H9 (cell line): ENCODE data around the gene ATAD3B. TPM values are rescaled to one million over a fixed set of nuclear protein-coding genes. Genes with fewer than 3 reads are reported as not detected.

Experiments used
- DNase-seq: peaks from one replicate; pipeline ENCODE4 v3.0.0-alpha.2; 2017
- H2AFZ ChIP-seq: one replicate; pipeline ENCODE4 v1.6.1; 2013; ENCODE audit warnings: mild to moderate bottlenecking, low read length, control low read depth, moderate library complexity
- H2AK5ac ChIP-seq: 2 replicates; pipeline ENCODE4 v1.6.1; 2013; ENCODE audit warnings: low read length, control low read depth, mixed read lengths; ENCODE audit not compliant: insufficient read length
- H2BK120ac ChIP-seq: one replicate; pipeline ENCODE4 v1.6.1; 2013; ENCODE audit warnings: low read depth, mild to moderate bottlenecking, low read length, control low read depth, inconsistent platforms; ENCODE audit not compliant: poor library complexity, severe bottlenecking
- H2BK12ac ChIP-seq: 2 replicates; pipeline ENCODE4 v1.6.1; 2013; ENCODE audit warnings: low read length, control low read depth, mixed read lengths, low read depth; ENCODE audit not compliant: insufficient read length
- H2BK15ac ChIP-seq: 2 replicates; pipeline ENCODE4 v1.6.1; 2013; ENCODE audit warnings: low read depth, low read length, control low read depth
- H2BK20ac ChIP-seq: one replicate; pipeline ENCODE4 v1.6.1; 2013; ENCODE audit warnings: low read depth, mild to moderate bottlenecking, low read length, control low read depth, inconsistent platforms; ENCODE audit not compliant: poor library complexity, severe bottlenecking
- H2BK5ac ChIP-seq: 2 replicates; pipeline ENCODE4 v1.6.1; 2013; ENCODE audit warnings: low read length, control low read depth, mixed read lengths; ENCODE audit not compliant: insufficient read length
- H3K14ac ChIP-seq: 2 replicates; pipeline ENCODE4 v1.6.1; 2013; ENCODE audit warnings: low read length, control low read depth; ENCODE audit not compliant: insufficient read depth
- H3K18ac ChIP-seq: 2 replicates; pipeline ENCODE4 v1.6.1; 2013; ENCODE audit warnings: low read depth, mild to moderate bottlenecking, mixed read lengths, low read length, control low read depth; ENCODE audit not compliant: insufficient read length
- H3K23ac ChIP-seq: 2 replicates; pipeline ENCODE4 v1.6.1; 2013; ENCODE audit warnings: low read length, control low read depth, mixed read lengths, low read depth; ENCODE audit not compliant: insufficient read length
- H3K23me2 ChIP-seq: 2 replicates; pipeline ENCODE4 v1.6.1; 2013; ENCODE audit warnings: low read depth, mild to moderate bottlenecking, mixed read lengths, low read length, control low read depth; ENCODE audit not compliant: insufficient read length, poor library complexity, severe bottlenecking
- H3K27ac ChIP-seq: 2 replicates; pipeline ENCODE4 v1.5.1; 2013; ENCODE audit warnings: low read length, control low read depth, mixed read lengths, low read depth; ENCODE audit not compliant: insufficient read length
- H3K27me3 ChIP-seq: 2 replicates; pipeline ENCODE4 v1.6.1; 2013; ENCODE audit warnings: low read length, control low read depth, inconsistent platforms; ENCODE audit not compliant: insufficient read depth
- H3K4ac ChIP-seq: 2 replicates; pipeline ENCODE4 v1.6.1; 2013; ENCODE audit warnings: low read depth, mild to moderate bottlenecking, control low read depth, inconsistent platforms, low read length, moderate library complexity
- H3K4me1 ChIP-seq: 2 replicates; pipeline ENCODE4 v1.6.1; 2013; ENCODE audit warnings: low read length, control low read depth, inconsistent platforms; ENCODE audit not compliant: insufficient read depth
- H3K4me2 ChIP-seq: 2 replicates; pipeline ENCODE4 v1.6.1; 2013; ENCODE audit warnings: low read length, control low read depth, mixed read lengths; ENCODE audit not compliant: insufficient read length, insufficient read depth
- H3K56ac ChIP-seq: 2 replicates; pipeline ENCODE4 v1.6.1; 2013; ENCODE audit warnings: low read depth, mild to moderate bottlenecking, mixed read lengths, low read length, control low read depth; ENCODE audit not compliant: insufficient read length
- H3K79me1 ChIP-seq: 2 replicates; pipeline ENCODE4 v1.6.1; 2013; ENCODE audit warnings: low read depth, mild to moderate bottlenecking, moderate library complexity, low read length, control low read depth, inconsistent platforms; ENCODE audit not compliant: insufficient read depth, poor library complexity, severe bottlenecking
- H3K79me2 ChIP-seq: 2 replicates; pipeline ENCODE4 v1.6.1; 2013; ENCODE audit warnings: low read length, control low read depth, inconsistent platforms; ENCODE audit not compliant: insufficient read depth
- H3K9ac ChIP-seq: 2 replicates; pipeline ENCODE4 v1.6.1; 2013; ENCODE audit warnings: low read length, control low read depth, mixed read lengths; ENCODE audit not compliant: insufficient read length; ENCODE audit errors: extremely low read depth
- H3K9me3 ChIP-seq: one replicate; pipeline ENCODE4 v1.6.1; 2013; ENCODE audit warnings: low read depth, low read length, inconsistent platforms; ENCODE audit not compliant: control insufficient read depth
- H3T11ph ChIP-seq: one replicate; pipeline ENCODE4 v1.6.1; 2013; ENCODE audit warnings: mild to moderate bottlenecking, low read length, control low read depth, inconsistent platforms
- H4K20me1 ChIP-seq: one replicate; pipeline ENCODE4 v1.6.1; 2013; ENCODE audit not compliant: control insufficient read depth, insufficient read length, insufficient read depth
- H4K5ac ChIP-seq: 2 replicates; pipeline ENCODE4 v1.6.1; 2013; ENCODE audit warnings: low read depth, mild to moderate bottlenecking, mixed read lengths, low read length, control low read depth; ENCODE audit not compliant: insufficient read length
- H4K8ac ChIP-seq: replicated peaks from 2 replicates; pipeline ENCODE4 v1.6.1; 2013; ENCODE audit warnings: low read length, control low read depth, mixed read lengths, low read depth; ENCODE audit not compliant: insufficient read length
- H4K91ac ChIP-seq: 2 replicates; pipeline ENCODE4 v1.6.1; 2013; ENCODE audit warnings: low read depth, mild to moderate bottlenecking, moderate library complexity, mixed read lengths, low read length, control low read depth; ENCODE audit not compliant: insufficient read length
- H3K27ac Mint-ChIP-seq, 3 experiments: 2 replicates in 2 of 3; 3 replicates in 1 of 3; pipeline ENCODE4 v1.8.0; 2020 to 2021; ENCODE audit warnings: mixed read lengths in 3 of 3, mild to moderate bottlenecking in 1 of 3, moderate library complexity in 1 of 3
- H3K27me3 Mint-ChIP-seq: 2 replicates; pipeline ENCODE4 v1.8.0; 2021; ENCODE audit warnings: low read depth, mild to moderate bottlenecking, moderate library complexity, mixed read lengths
- H3K36me3 Mint-ChIP-seq, 3 experiments: 2 replicates in 2 of 3; 3 replicates in 1 of 3; pipeline ENCODE4 v1.8.0; 2020 to 2021; ENCODE audit warnings: low read depth in 3 of 3, mixed read lengths in 3 of 3; ENCODE audit not compliant: insufficient read depth in 1 of 3
- H3K4me1 Mint-ChIP-seq, 2 experiments: 2 replicates each; pipeline ENCODE4 v1.8.0; 2020; ENCODE audit warnings: mixed read lengths in 2 of 2
- H3K4me3 Mint-ChIP-seq, 2 experiments: 2 replicates in 1 of 2; 3 replicates in 1 of 2; pipeline ENCODE4 v1.8.0; 2020 to 2021; ENCODE audit warnings: mild to moderate bottlenecking in 2 of 2, mixed read lengths in 2 of 2, moderate library complexity in 1 of 2
- H3K9me3 Mint-ChIP-seq, 2 experiments: 2 replicates in 1 of 2; 3 replicates in 1 of 2; pipeline ENCODE4 v1.8.0; 2020; ENCODE audit warnings: mild to moderate bottlenecking in 2 of 2, mixed read lengths in 2 of 2, moderate library complexity in 1 of 2
- CTCF ChIP-seq: fragments of 200-600 bp; sonication (generic); conservative IDR thresholded peaks from 3 replicates; pipeline ENCODE4 v1.8.0; 2021; ENCODE audit warnings: antibody characterized with exemption, mild to moderate bottlenecking
- WGBS: extraction: QIAGEN DNeasy Blood & Tissue Kit; methylation state at CpG from one replicate; pipeline ENCODE4 v1.1.7; 2013; ENCODE audit warnings: missing lambda C conversion rate, low lambda C conversion rate, mixed read lengths; ENCODE audit not compliant: insufficient read length; ENCODE audit errors: extremely low coverage; 5-methylcytosine and 5-hydroxymethylcytosine counted together
- total RNA-seq: library from RNA; stranded (reverse); gene quantifications from 2 replicates; pipeline ENCODE4 v1.2.1, GENCODE V29; 2021

Gene ATAD3B
- total RNA-seq, 1 experiment from 2014 or later = 78.6 TPM

- DNase-seq = no peak
- no peaks in the 10 kb centered on the region for H3K27me3 ChIP-seq
- H3K4me2 ChIP-seq = peak overlapping the region; percentile 45
- no peak overlapping the region for H4K5ac ChIP-seq
- H3K9me3 Mint-ChIP-seq = no peaks in the 10 kb centered on the region
- no peak overlapping the region for H4K8ac ChIP-seq
- peak overlapping the region; percentile 78 to 87 for H3K4me3 Mint-ChIP-seq
- H2AK5ac ChIP-seq = no peak overlapping the region
- no peak overlapping the region for H2BK12ac ChIP-seq
- H3K9ac ChIP-seq = no peak overlapping the region
- no peak overlapping the region for H2AFZ ChIP-seq
- no CpG with 5 or more reads among the region's 7 CpGs for WGBS
- H3K79me2 ChIP-seq = peaks cover 2% of the 10 kb centered on the region; the same call in 1 of the 2 replicates
- H3K23me2 ChIP-seq = peaks cover 10% of the 10 kb centered on the region
- no peak overlapping the region for H3K14ac ChIP-seq
- no peak overlapping the region for H2BK20ac ChIP-seq
- peaks cover 0 to 4% (median 3%) of the 10 kb centered on the region in 3 experiments; a peak in 4 of 7 replicates for H3K36me3 Mint-ChIP-seq
- H3K4ac ChIP-seq = no peak overlapping the region
- no peak for TF ChIP-seq CTCF
- no peaks in the 10 kb centered on the region for H4K20me1 ChIP-seq
- peaks cover 21 to 33% of the 10 kb centered on the region in 2 experiments for H3K4me1 Mint-ChIP-seq
- H3K27ac Mint-ChIP-seq = no peak overlapping the region
- no peak overlapping the region for H3T11ph ChIP-seq
- no peaks in the 10 kb centered on the region for H3K9me3 ChIP-seq
- no peak overlapping the region for H2BK15ac ChIP-seq
- H3K4me1 ChIP-seq = no peaks in the 10 kb centered on the region; the same call in 1 of the 2 replicates
- no peak overlapping the region for H4K91ac ChIP-seq
- no peaks in the 10 kb centered on the region for H3K27me3 Mint-ChIP-seq
- H3K79me1 ChIP-seq = no peaks in the 10 kb centered on the region
- no peak overlapping the region for H3K23ac ChIP-seq
- no peak overlapping the region for H3K27ac ChIP-seq
- H2BK120ac ChIP-seq = no peak overlapping the region
- no peak overlapping the region for H3K56ac ChIP-seq
- no peak overlapping the region for H2BK5ac ChIP-seq
- H3K18ac ChIP-seq = no peak overlapping the region
These were observed 34.9 kb upstream of the ATAD3B start for GRCh38 chr1:1436630-1437032.
